ENCODE measurements around the gene RNF115.
"Not testable (repeated sequence)": the region's sequence is repeated elsewhere in the genome, so short reads cannot be mapped to it uniquely, and the experiment has no call there.

Gene RNF115

GRCh38 chr1:145826030-145826429 is 2.1 kb upstream of the RNF115 start:
- no peak for DNase-seq

GRCh38 chr1:145824499-145824842 is 576 bp upstream of the RNF115 start:
- no peak for DNase-seq

GRCh38 chr1:145822779-145823331 is 1.0 kb downstream of the RNF115 start:
- DNase-seq = not testable (repeated sequence)

GRCh38 chr1:145818095-145818494 is 5.8 kb downstream of the RNF115 start:
- not testable (repeated sequence) for DNase-seq

GRCh38 chr1:145812977-145813810 is 10.7 kb downstream of the RNF115 start:
- DNase-seq = not testable (repeated sequence)

- no peak for DNase-seq
Measured at GRCh38 chr1:145806844-145807243, 17.1 kb downstream of the RNF115 start.

- no peak for DNase-seq
Measured at GRCh38 chr1:145806408-145806807, 17.5 kb downstream of the RNF115 start.

DNA sequence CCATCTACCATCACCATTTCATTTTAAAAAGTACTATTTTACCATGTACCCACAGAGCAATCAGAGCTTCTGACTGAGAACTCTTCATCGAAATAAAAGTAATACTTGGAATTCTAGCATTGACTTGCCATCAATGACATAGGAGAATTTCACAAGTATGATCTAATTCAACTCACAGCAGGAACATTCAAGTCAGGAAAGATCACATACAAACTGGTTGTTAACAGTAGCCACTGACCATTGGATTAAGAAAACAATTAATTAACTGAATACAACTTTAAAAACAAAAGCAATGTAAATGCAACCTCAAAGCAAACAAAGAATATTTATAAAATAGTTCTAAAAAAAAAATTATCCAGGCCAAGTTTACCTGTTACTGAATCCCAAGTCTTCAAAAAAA is 18.8 kb downstream of the RNF115 start:
- no peak for DNase-seq

- DNase-seq = no peak
Measured at GRCh38 chr1:145804235-145805045, 19.5 kb downstream of the RNF115 start.

GRCh38 chr1:145799806-145800205 is 24.1 kb downstream of the RNF115 start:
- no peak for DNase-seq

DNA sequence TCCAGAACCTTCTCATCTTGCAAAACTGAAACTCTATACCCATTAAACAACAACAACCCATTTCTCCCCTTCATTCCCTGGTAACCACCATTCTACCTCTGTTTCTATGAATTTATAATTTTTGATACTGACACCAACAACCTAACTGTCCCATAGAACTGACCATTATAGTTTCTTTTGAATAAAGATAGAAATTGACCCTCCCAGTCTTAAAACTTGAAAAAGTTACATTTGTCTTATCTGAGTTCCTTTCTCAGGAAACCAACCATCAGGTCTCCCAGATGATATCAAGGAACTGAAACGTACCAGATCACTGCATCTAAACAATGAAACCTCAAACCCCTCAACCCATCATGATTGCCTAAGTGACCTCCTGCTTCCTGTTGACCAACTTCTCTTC is 27.1 kb downstream of the RNF115 start:
- no peak for DNase-seq

DNA sequence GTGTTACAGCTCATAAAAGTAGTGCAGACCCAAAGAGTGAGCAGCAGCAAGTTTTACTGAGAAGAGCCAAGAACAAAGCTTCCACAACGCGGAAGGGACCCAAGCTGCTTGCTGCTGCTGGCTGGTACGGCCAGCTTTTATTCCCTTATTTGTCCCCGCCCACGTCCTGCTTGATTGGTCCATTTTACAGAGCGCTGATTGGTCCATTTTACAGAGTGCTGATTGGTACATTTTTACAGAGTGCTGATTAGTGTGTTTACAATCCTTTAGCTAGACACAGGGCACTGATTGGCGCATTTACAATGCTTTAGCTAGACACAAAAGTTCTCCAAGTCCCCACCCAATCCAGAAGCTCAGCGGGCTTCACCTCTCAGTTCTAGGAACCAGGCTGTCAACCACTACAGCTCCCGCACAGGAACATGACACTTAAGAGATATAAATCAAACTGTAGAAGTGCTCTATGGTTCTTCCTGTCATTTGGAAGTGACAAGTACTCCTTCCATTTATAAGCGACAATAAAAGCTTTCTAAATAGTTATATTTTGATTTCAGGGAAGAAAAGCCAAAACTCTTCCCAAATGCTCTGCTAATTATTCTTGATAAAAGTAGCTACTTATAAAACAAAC is 28.5 kb downstream of the RNF115 start:
- no peak for DNase-seq

DNA sequence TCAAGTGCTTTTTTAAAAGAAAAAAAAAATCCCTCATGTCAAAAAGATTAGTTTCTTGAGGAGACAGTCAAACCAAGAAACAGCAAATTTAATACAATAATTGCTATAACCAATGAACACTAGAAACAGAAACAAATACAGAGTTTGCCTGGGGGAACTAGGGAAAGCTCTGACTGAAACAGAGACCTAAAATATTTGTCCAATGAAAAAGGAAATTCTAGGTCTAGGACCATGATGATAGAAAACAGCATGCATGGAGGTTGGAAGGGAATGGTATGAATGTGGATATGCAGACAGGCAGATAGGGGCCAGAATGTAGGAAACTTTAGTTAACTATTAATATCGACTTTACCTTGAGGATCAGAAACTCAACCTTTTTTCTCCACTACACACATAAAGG is 31.4 kb downstream of the RNF115 start:
- no peak for DNase-seq

DNA sequence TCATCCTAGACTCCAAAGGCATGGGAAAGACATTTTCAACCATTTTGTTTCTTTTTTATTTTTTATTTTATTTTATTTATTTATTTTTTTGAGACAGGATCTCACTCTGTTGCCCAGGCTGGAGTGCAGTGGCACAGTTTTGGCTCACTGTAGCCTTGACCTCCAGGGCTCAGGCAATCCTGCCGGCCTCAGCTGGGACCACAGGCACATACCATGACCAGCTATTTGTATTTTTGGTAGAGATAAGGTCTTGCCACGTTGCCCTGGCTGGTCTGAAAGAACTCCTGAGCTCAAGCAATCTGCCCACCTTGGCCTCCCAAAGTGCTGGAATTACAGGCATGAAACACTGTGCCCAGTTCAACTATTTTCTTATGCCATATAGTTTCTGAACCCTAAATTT is 32.0 kb downstream of the RNF115 start:
- not testable (repeated sequence) for DNase-seq

GRCh38 chr1:145788580-145788979 is 35.3 kb downstream of the RNF115 start:
- no peak for DNase-seq

DNA sequence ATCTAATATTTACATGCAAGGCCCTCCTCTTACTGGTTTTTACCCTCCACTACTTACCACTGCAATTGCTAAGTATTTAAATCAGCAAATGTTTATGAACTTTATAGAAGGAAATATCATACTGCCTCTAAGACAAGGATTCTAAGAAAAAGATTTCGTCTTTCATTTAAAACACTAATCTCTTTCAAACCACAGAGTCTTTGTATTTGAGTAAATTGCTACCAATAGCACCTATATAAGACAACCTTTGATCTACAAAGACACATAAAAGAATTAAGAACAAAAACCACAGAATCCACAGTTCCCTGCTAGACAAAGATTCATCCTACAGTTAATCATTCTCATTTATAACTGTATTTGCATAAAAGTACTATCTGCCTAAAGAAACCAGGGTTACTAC is 37.6 kb downstream of the RNF115 start:
- no peak for DNase-seq

DNA sequence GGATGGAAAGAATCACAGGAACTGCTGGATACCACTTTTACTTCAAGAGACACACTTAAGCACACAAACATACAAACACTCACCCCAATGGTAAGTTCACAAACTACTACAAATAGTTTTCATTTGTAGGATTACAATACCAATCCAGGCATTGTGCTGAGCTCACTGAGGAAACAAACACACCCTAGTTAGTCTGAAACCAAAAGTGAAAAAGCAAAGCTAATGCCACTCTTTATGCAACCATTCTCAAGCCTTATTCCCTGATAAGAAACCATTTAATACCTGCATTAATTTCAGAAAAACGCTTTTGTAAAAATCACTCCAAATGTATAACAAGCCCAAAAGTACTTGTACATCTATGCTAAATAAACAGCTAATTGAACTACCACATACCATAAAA is 38.3 kb downstream of the RNF115 start:
- DNase-seq = no peak

DNA sequence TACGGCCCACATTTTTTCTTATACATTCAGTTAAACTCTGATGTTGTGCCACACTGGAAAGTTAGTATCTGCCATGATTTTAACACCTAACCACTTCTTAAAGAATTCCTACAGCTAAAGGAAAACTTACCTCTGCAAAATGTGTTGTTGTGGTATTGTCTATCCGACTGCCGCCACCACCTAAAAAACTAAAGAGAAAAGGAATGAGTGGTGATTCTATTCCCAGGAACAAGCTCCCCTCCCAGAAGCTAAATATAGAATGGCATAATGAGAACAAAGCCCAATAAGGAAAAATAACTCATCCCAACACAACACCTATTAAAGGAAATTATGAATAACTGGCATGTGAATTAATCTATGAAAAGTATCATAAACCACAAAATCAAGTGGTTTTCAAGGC is 39.5 kb downstream of the RNF115 start:
- DNase-seq = no peak

DNA sequence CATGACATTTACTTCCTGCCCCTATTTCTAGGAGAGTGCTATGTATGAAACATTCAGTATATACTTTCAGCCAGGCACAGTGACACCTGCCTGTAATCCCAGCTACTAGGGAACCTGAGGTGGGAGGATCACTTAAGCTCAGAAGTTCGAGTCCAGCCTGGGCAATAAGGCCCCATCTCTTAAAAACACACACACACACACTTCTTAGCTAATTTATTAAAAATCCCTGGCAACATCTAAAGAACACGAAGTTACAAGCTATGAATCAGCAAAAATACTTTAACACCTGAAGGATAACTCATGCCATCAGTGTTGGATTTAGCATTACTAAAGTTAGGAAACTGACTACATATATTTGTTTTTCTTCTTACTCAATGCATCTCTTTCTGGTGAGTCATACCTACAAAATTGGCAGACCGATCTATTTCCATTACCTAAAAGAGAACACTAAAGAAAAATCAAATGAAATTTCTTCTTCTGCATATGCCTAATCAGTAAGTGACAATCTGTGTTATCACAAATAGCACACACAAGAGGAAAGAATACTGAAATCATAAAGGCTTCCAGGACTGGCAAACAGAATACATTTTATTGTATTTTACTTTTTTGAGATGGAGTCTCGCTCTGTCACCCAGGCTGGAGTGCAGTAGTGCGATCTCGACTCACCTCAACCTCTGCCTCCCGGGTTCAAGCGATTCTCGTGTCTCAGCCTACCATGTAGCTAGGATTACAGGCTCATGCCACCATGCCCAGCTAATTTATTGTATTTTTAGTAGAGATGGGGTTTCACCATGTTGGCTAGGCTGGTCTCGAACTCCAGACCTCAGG is 41.4 kb downstream of the RNF115 start:
- no peak for DNase-seq

- no peak for DNase-seq
Measured at GRCh38 chr1:145778146-145778540, 45.8 kb downstream of the RNF115 start.

GRCh38 chr1:145777357-145778145 is 46.3 kb downstream of the RNF115 start:
- DNase-seq = no peak

DNA sequence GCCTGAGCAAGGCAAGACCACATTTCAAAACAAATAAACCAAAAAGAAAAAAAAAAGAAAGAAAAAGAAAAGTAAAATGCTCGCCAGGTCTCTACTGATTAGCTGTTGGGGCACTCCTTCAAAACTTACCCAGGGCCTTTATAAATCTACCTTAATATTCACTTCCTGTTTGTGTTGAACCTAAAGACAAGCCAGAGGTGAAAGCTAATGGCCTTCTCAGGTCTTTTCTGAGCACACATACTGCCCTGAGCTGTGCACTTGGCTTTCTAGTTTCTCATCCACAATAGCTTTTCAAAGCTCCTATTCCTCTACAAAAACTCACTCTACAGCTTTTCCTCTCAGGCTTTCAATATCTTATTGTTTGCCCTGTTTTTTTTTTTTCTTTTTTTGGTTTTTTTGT is 50.5 kb downstream of the RNF115 start:
- DNase-seq = no peak
